Tibial artery (tissue), 4 donors: Measurements from ENCODE around the gene SYNE3.

Experiments
- DNase-seq, 2 donors: peaks; one replicate each; pipeline ENCODE4 v3.0.0-alpha.2; 2019
- H3K27ac ChIP-seq, 2 donors: fragments of 200-600 bp; sonication (generic) in 1 of 2; 1 replicate in 1 of 2; 2 replicates in 1 of 2; pipeline ENCODE4 v1.5.1; 2018 to 2019; ENCODE audit warnings: mild to moderate bottlenecking in 1 of 2
- H3K27me3 ChIP-seq, 2 donors: fragments of 200-600 bp; sonication (generic) in 1 of 2; one replicate each; pipeline versions ENCODE4 v1.5.1 to v1.6.0; 2016 to 2019
- H3K36me3 ChIP-seq, 3 donors: fragments of 200-600 bp; sonication (generic) in 2 of 3; one replicate each; pipeline ENCODE4 v1.5.1; 2016 to 2019; ENCODE audit warnings: mild to moderate bottlenecking in 2 of 3
- H3K4me1 ChIP-seq, 4 donors: fragments of 200-600 bp; sonication (generic) in 2 of 4; 1 replicate in 3 of 4; 2 replicates in 1 of 4; pipeline ENCODE4 v1.5.1; 2016 to 2019
- H3K4me3 ChIP-seq, 2 donors: fragments of 200-600 bp; sonication (generic) in 1 of 2; 1 replicate in 1 of 2; 2 replicates in 1 of 2; pipeline ENCODE4 v1.5.1; 2018 to 2019; ENCODE audit warnings: mild to moderate bottlenecking in 2 of 2
- H3K9me3 ChIP-seq, 3 donors: fragments of 200-600 bp; sonication (generic) in 1 of 3; one replicate each; pipeline ENCODE4 v1.5.1; 2016 to 2019
- CTCF ChIP-seq, 2 experiments: fragments of 200-600 bp in 1 of 2; fragments of 450-650 bp in 1 of 2; IDR thresholded peaks; one replicate each; pipeline ENCODE4 v1.5.1; 2017 to 2019; ENCODE audit warnings: antibody characterized with exemption in 2 of 2, mild to moderate bottlenecking in 1 of 2, moderate library complexity in 1 of 2
- intact Hi-C: fragments of 100-400 bp; cut with DNase I; formaldehyde crosslinking; loops from one replicate; pipeline ENCODE4 v1.15.0; 2023; ENCODE audit warnings: low total_unique reads

Gene SYNE3

GRCh38 chr14:95496111-95496681 is 20.3 kb downstream of the SYNE3 start:
- TF ChIP-seq CTCF (IDR thresholded peaks at IDR 0.05), result no peak
- H3K9me3 ChIP-seq, result no peaks in the 10 kb centered on the region
- intact Hi-C loops, result no loop called here
- peaks cover 0 to 60% (median 44%) of the 10 kb centered on the region in 4 donors for H3K4me1 ChIP-seq
- DNase-seq, result peak in 1 of 2 donors; percentile 22
- peak overlapping the region; percentile 41 to 46 for H3K27ac ChIP-seq
- no peaks in the 10 kb centered on the region for H3K36me3 ChIP-seq
- H3K4me3 ChIP-seq, result no peak overlapping the region
- H3K27me3 ChIP-seq, result no peaks in the 10 kb centered on the region

- Histone ChIP-seq H3K36me3 (no peaks in the 10 kb centered on the region), H3K4me1 (peaks cover 0 to 60% (median 43%) of the 10 kb centered on the region in 4 donors), H3K27me3 (no peaks in the 10 kb centered on the region), H3K27ac (peak overlapping the region; percentile 41 to 46), H3K4me3 (no peak overlapping the region), H3K9me3 (no peaks in the 10 kb centered on the region)
- peak in 1 of 2 donors; percentile 22 for DNase-seq
- intact Hi-C loops, result no loop called here
- no peak for TF ChIP-seq CTCF (IDR thresholded peaks at IDR 0.05)
These were observed 20.9 kb downstream of the SYNE3 start for GRCh38 chr14:95495538-95496025.

GRCh38 chr14:95495076-95495475 is 21.4 kb downstream of the SYNE3 start:
- Histone ChIP-seq H3K27me3 (no peaks in the 10 kb centered on the region), H3K4me1 (peaks cover 0 to 60% (median 46%) of the 10 kb centered on the region in 4 donors), H3K4me3 (no peak overlapping the region), H3K36me3 (no peaks in the 10 kb centered on the region), H3K27ac (peak overlapping the region; percentile 41 to 46), H3K9me3 (no peaks in the 10 kb centered on the region)
- TF ChIP-seq CTCF (IDR thresholded peaks at IDR 0.05), result no peak
- DNase-seq, result no peak
- intact Hi-C loops, result no loop called here

DNA sequence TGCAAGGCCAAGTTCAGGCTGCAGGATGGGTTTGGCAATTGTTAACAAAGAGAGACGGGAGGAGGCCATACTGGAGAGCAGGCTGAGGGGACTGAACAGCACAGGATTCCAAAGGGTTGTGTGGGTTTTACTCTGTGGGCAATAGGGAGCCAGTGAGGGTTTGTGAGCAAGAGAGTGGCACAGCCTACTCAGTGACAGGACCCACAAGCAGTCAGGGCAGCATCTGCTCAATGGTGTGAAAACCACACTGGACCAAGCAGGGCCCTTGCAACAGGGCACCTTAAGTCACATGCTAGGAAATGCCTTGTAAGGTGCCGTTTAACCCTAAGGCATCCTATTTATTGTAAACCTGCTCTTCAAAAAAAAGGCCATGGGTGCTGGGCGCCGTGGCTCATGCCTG is 22.0 kb downstream of the SYNE3 start:
- peak in 1 of 2 donors; percentile 7 for DNase-seq
- H3K36me3 ChIP-seq, result no peaks in the 10 kb centered on the region
- TF ChIP-seq CTCF (IDR thresholded peaks at IDR 0.05), result no peak
- peaks cover 0 to 62% (median 52%) of the 10 kb centered on the region in 4 donors for H3K4me1 ChIP-seq
- H3K27ac ChIP-seq, result no peak overlapping the region
- intact Hi-C loops, result no loop called here
- H3K4me3 ChIP-seq, result no peak overlapping the region
- H3K9me3 ChIP-seq, result no peaks in the 10 kb centered on the region
- H3K27me3 ChIP-seq, result no peaks in the 10 kb centered on the region

GRCh38 chr14:95493976-95494375 is 22.5 kb downstream of the SYNE3 start:
- peaks cover 0 to 62% (median 53%) of the 10 kb centered on the region in 4 donors for H3K4me1 ChIP-seq
- DNase-seq, result peak in 1 of 2 donors; percentile 22
- H3K9me3 ChIP-seq, result no peaks in the 10 kb centered on the region
- no peak overlapping the region for H3K4me3 ChIP-seq
- TF ChIP-seq CTCF (IDR thresholded peaks at IDR 0.05), result no peak
- no peaks in the 10 kb centered on the region for H3K27me3 ChIP-seq
- H3K36me3 ChIP-seq, result no peaks in the 10 kb centered on the region
- intact Hi-C loops, result no loop called here
- no peak overlapping the region for H3K27ac ChIP-seq
